Gastrocnemius medialis (tissue), 4 donors: ENCODE results near the gene DOCK3.

Source experiments
- POLR2A ChIP-seq, 2 donors: fragments of 450-650 bp; IDR thresholded peaks; one replicate each; pipeline ENCODE4 v1.6.1; 2017; ENCODE audit warnings: antibody characterized with exemption in 2 of 2, mild to moderate bottlenecking in 2 of 2, moderate library complexity in 2 of 2
- TF ChIP-seq, protein P1 (sequence below), 5 experiments: fragments of 450-650 bp in 3 of 5; fragments of 200-600 bp in 2 of 5; sonication (generic) in 2 of 5; IDR thresholded peaks in 4 of 5; conservative IDR thresholded peaks in 1 of 5; 1 replicate in 4 of 5; 2 replicates in 1 of 5; pipeline ENCODE4 v1.5.1; 2016 to 2019; ENCODE audit warnings: antibody characterized with exemption in 5 of 5, mild to moderate bottlenecking in 3 of 5, moderate library complexity in 3 of 5

- no peak for TF ChIP-seq POLR2A (IDR thresholded peaks at IDR 0.05)
- TF ChIP-seq, protein P1, sequence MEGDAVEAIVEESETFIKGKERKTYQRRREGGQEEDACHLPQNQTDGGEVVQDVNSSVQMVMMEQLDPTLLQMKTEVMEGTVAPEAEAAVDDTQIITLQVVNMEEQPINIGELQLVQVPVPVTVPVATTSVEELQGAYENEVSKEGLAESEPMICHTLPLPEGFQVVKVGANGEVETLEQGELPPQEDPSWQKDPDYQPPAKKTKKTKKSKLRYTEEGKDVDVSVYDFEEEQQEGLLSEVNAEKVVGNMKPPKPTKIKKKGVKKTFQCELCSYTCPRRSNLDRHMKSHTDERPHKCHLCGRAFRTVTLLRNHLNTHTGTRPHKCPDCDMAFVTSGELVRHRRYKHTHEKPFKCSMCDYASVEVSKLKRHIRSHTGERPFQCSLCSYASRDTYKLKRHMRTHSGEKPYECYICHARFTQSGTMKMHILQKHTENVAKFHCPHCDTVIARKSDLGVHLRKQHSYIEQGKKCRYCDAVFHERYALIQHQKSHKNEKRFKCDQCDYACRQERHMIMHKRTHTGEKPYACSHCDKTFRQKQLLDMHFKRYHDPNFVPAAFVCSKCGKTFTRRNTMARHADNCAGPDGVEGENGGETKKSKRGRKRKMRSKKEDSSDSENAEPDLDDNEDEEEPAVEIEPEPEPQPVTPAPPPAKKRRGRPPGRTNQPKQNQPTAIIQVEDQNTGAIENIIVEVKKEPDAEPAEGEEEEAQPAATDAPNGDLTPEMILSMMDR (IDR thresholded peaks at IDR 0.05 in 4 of 5, conservative IDR thresholded peaks at IDR 0.05 in 1 of 5), result no peak
These were observed 13.3 kb upstream of the DOCK3 start for GRCh38 chr3:50661321-50661837.
